IPS-11a (cell line): ENCODE measurements around the gene COLQ.

Experiments
- H3K4me3 ChIP-seq: one replicate; pipeline ENCODE4 v1.5.1; 2013; ENCODE audit warnings: low read depth, low read length, control low read depth

COLQ gene

DNA sequence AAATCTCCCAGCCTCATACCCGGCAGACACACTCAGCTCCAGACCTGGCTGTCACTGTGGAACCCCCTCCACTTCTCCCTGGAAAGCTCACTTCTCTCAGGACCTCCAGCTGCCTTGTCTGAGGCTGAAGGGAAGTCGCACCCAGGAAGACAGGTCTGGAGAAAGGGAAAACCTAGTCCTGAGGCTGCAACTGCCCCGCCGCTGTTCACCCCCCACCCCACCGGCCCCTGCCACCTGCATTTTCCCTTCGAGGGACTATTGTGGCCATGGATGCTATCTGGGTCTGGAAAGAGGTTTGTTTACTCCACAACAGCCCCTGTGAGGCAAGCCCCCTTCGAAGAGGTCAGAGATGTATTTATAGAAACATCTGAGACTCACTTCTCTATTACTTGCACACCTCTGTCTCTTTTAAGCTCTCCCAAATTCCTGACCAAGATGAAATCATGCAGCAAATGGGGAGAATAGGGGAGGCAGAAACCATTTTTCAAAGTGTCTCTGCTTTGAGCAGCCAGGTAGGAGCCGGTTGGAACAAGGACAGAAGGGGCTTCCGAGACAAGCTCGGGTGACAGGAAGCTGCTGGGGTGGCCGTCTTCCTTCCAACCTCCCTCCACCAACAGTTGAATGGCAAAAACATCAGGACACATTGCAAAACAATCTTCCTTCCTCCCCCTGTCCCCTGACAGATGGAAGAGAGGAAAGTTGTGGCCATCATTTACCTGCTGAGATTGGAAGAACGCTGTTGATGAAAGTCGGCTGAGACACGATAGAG is 518 bp downstream of the COLQ start:
- H3K4me3 ChIP-seq, result no peak overlapping the region

DNA sequence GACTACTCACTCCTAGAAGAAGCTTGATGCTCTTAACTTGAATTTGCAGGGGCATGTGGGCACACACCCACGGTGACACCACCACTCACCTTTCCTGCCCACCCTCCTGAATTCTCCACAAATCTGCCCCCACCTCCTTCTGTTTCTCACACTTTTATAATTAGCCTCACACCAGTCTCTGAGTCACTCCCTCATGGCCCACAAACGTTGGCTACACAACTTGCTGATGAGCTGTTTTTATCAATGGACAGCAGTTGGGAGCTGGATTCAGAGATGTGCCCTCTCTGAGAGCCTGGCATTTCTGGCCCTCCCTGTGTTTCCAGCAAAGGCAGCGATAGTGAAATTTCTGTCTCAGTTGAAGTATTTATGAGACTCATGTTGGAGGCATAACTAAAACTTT is 1.3 kb downstream of the COLQ start:
- no peak overlapping the region for H3K4me3 ChIP-seq

DNA sequence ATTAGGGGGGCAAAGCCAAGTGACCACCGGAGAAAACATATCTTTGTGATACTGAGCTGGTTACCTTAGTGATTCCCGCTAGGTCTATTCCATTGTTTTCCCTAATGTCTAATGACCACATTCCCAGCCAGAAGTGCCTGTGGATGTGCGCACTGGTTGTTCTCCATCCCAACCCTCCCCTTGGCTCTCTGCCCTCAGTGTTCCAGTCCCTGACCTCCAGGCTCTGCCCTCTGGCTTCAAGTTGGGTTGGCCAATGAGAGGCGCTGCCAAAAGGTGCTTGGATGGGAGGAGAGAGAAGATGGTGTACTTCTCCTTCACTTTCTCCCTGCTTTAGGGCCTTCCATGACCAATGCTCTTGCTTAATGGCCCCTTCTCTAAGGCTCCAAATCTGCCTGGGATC is 2.4 kb downstream of the COLQ start:
- no peak overlapping the region for H3K4me3 ChIP-seq

DNA sequence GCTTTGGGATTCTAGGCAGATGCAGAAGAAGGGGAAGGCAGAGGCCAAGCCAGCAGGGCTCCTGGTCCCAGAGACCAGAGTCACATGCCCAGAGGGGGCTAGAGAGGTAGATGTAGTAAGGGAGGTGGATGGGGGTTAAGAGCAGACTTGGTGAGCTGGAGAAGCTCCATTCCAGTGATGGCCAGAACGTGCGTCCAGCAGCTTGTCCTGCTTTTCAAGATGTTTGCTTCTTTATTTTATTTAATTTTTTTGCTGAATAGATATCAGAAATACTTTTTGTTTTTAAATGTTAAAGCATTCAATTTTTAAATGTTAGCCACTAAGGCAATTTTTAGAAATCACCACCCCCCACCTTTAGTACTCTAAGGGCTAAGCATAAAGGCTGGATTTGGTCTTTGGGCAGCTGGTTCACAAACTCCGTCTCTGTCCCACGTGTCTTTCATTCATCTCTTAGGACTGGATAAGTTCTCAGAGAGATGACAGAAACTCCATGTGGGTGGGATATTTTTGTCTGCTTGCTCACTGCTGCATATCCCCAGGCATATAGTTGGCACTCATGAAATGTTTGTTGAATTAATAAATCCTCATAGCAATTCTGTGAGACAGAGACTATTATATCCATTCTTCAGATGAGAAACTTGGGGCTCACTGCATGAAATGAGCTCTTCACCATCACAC is 6.7 kb downstream of the COLQ start:
- no peak overlapping the region for H3K4me3 ChIP-seq

DNA sequence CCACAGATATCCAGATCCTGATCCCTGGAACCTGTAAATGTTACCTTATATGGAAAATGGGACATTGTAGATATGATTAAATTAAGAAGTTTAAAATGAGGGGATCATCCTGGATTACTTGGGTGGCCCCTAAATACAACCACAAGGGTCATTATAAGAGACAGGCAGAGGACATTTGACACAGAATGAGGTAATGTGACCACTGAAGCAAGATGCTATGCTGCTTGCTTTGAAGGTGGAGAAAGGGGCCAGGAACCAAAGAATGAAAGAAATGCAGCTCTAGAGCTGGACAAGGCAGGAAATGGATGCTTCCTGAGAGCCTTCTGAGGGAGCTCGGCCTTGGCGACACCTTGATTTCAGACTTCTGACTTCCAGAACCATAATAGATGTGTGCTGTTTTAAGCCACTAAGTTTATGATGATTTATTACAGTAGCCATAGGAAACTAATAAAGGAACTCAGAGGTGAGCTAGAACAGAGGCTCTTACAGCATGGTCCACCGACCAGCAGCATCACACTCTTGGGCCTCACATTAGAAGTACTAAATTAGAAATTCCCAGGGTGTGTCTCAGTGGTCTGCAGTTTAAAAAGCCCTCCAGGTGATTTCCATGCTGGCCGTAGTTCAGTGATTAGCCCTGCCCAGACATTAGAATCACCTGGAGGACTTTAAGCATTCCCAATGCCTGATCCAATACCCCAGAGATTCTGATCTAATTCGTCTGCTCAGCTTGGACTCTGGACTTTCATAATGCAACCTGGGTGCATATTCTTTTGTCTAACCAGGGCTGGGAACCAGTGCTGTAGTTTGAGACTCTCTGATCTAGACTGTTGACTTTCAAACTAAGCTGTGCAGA is 7.5 kb downstream of the COLQ start:
- H3K4me3 ChIP-seq, result no peak overlapping the region

DNA sequence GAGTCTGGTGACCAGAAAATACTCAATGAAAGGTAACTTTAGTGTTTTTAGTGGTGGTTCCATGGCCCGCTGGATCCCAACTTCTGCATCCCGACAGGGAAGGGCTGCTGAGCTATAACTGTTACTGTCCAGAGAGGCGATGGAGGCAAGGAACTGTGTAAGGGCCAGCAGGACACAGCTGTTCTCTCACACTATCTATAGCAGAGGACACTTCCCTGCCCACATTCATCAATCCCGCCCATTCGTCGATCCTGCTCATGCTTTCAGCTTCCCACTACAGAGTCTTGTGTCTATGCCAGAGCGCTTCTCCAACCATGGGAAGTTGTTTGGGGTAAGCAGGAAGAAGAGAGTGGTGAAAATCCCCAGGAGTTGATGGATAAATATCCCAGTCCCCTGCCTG is 8.4 kb downstream of the COLQ start:
- H3K4me3 ChIP-seq, result no peak overlapping the region

DNA sequence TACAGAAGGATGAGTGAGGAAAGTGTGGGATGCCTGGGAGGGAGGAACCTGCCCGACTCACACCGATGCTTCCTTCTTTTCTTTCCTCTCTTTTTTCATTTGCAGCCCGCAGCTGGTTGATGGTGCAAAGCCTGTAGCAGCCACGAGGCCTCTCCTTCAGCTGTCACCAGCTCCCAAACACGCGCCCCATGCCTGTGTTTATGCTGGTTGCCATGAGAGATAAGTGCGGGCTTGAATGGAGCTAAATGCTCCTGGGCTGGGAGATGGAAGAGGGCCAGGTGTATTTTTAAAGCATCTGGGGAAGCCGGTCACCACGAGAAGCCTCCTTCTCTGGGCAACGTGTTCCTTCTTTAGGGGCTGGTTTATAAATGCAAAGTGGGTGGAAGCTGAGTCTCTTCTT is 9.3 kb downstream of the COLQ start:
- H3K4me3 ChIP-seq, result no peak overlapping the region

DNA sequence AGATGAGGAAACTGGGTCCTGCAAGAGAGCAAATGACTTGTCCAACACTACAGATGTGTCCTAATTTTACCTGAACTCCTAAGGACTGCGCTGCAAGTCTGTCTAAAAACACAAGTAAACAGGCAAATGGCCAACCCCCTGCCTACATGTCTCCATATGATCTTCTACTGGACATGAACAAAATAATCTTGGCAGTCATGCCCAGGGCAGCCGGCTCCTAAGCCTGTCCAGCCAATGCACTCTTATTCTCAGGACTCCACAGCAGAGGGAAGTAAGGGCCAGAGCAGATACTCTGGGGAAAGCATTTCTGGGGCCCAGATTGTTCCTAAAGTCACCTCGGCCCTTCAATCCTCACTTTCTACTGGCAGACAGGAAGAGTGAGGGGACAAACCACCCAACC is 10.3 kb downstream of the COLQ start:
- H3K4me3 ChIP-seq, result no peak overlapping the region

DNA sequence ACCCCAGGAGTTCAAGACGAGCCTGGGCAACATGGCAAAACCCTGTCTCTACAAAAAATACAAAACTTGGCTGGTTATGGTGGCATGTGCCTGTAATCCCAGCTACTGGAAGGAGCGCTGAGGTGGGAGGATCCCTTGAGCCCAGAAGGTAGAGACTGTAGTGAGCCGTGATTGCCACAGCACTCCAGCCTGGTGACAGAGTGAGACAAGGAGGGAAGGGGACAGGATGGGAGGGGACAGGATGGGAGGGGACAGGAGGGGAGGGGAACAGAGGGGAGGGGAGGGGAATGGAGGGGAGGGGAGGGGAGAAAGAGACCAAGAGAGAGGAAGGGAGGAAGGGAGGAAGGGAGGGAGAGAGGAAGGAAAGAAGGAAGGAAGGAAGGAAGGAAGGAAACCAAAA is 11.0 kb downstream of the COLQ start:
- no peak overlapping the region for H3K4me3 ChIP-seq

DNA sequence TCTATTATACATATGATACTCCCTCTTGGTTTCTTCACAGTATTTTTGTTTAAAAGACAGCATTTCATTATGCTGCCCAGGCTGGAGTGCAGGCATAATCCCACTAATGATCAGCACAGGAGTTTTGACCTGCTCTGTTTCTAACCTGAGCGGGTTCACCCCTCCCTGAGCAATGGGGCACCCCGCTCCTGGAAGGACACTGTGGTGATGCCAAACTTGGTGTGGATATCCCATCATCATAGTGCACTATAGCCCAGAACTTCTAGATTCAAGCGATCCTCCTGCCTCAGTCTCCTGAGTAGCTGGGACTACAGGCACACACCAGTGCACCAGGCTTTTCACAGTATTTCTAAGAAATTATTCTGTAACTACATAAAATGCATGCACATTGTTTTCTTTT is 14.9 kb downstream of the COLQ start:
- H3K4me3 ChIP-seq, result no peak overlapping the region

DNA sequence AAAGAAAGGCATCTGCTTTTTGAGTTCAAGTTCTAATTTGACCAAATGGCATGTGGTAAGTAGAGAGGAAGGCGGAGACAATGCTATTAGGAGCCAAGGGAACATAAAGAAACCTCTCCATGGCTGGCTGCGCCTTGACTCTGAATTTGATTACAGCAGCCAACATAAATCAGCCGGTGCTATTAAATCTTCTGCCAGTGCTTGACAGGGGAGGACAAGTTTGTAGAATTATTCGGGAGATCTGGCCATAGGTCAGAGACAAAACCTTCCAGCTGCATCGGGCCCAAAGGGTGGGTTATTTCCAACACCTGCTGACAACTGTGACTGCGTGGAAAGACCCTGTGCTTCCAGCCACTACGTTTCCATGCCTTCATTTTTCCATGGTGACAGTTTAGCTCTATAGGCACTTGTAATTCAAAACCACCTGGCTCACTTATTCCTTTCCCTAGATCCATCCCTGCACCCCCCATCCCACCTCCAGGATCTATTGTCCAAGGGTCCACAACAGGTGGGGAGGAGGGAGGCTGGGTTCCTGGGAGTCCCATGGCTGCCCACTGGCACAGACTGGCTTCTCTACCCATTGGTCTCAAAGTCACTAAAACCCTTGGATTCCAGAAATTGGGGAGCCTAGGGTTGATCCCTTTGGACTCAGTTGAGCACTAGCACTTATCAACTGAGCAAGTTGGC is 15.9 kb downstream of the COLQ start:
- H3K4me3 ChIP-seq, result no peak overlapping the region

DNA sequence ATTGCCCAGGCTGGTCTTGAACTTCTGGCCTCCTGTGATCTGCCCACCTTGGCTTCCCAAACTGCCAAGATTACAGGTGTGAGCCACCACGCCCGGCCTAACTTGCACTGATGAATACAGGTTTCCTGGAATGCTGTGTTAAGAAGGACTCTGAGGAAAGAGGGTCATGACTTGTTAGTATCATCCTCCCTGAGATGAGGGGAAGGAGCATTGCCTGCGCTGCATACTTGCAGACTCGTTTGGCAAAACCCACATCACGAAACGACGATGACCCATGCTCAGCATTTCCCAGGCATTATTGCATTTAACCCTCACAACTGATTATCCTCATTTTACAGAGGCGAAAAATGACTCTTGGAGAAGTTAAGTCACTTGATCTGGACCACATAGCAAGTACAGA is 18.9 kb downstream of the COLQ start:
- H3K4me3 ChIP-seq, result no peak overlapping the region

DNA sequence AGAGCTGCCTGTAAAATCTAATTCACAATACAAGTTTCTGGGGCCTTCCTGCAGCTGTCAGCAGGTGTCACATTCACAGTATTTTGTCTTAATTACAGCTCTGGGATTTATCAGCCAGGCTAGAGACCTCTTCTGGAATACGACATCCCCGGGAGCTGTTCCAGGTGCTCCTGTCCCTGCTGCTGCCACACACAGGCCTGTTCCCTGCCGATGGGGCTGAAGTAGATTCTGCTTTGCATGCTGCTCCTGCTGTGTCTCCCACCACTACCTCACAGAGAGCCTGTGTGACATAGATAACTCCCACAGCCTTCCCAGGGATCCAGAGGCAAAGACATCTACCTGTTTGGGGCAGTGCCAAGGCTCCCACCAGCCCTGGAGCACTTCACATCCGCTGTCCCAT is 20.4 kb downstream of the COLQ start:
- H3K4me3 ChIP-seq, result no peak overlapping the region

DNA sequence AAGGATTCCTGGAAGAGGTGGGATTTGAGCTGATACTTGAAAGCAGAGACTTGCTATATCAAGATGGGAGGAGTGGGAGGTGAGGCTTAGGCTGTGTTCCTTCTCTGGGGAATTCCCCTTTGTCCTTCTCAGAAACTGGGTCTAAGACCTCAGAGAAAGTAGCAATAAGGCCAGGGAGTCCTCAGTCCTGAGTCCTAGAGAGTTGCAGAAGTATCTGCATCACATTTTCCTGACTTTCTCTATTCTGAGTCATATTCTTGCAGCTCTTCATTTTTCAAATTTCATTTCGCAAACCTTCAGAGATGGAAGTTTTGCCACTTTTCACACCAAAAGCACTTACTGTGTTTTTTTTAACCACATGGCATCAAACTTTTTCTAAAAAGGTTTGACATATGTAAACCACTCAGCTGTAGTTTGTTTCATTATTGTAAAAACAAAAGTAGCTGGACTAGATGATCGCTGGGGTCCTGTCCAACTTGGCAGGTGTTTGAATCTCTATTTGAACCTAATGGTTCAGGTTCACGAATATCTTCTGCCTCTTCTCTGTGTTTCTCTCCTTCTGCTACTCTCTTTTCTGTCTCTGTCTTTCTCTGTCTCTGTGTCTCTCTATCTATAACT is 21.3 kb downstream of the COLQ start:
- no peak overlapping the region for H3K4me3 ChIP-seq

DNA sequence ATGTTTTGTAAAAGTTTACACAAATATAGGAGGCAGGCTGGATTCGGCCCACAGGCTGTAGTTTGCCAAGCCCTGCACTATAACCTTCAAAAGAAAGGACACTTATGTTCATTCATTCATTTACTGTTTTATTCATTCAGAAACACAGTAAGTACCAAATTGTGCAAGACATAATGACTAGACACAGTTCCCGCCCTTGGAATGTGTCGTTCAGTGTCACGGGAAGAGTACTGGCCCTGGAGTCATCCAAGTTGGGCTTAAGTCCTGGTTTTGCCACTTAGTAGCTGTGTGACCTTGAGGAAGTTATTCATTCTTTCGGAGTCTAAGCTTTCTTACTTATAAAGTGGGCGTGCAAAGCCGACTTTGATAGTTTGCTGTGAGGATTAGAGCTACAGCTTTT is 22.0 kb downstream of the COLQ start:
- no peak overlapping the region for H3K4me3 ChIP-seq

DNA sequence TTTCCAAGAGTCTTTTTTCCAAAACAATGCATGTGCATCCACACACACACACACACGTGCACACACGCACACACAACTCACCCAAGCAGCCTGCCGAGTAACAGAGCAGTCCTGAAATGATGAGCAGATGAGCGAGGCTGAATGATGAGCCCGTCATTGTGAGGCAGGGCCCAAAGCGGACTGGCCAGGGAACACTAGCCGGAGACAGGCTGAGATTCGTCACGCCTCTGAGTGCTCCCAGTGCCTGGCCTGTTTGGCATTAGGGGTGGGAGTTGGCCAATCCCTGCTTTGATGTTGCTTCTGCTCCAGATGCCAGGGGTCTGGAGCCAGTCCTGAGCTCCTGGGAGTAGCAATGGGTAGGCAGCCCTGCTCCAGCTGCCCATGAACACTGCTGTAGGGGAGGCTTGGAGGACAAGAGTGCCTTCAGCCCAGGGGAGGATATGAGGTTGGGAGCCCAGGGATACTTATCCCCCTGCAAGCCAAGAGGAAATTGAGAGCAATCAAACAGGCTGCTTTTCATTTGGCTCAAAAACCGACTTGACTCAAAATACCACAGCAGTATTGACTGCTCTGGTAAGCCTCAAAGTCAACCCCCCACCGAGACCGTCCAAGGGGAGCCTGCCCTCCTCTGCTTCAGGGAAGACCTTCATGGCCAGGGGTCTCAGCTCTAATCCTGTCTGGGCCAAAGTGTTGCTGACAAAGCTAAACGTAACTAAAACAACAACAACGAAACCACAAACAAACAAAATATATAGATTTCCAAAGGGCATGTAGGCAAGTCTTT is 22.9 kb downstream of the COLQ start:
- no peak overlapping the region for H3K4me3 ChIP-seq

DNA sequence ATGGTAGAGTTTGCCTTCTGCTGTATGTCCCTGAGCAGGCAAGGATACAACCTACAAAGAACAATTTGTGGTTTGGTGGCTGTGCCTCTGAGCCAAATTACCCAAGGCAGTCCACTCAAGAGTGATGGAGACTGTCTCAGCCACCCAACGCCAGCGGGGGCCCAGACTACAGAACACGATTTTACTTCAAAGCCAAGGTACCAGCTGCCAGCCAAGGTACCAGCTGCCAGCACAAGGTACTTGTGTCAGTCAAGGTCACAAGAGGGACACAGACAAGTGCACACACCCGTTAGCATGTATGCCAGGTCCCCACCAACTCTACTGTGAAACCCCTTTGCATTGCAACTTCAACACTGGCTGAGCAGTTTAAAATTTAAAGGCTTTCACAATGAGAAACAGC is 23.5 kb downstream of the COLQ start:
- H3K4me3 ChIP-seq, result no peak overlapping the region

DNA sequence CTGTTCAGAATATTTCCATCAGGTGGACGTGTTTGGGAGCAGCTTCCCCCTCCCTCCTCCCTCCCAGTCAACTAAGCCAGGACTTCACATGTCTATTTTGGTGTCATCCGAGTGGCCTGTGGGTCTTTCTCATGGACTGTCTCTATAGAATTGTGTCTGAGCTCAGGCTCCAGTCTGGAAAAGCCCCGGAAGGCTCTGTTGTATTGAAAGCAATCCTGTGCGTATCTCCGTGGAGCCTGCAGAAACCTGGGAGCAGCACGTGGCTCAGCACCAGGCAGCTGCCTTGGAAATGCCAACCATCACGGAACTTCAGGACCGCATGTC is 25.2 kb downstream of the COLQ start:
- H3K4me3 ChIP-seq, result no peak overlapping the region

DNA sequence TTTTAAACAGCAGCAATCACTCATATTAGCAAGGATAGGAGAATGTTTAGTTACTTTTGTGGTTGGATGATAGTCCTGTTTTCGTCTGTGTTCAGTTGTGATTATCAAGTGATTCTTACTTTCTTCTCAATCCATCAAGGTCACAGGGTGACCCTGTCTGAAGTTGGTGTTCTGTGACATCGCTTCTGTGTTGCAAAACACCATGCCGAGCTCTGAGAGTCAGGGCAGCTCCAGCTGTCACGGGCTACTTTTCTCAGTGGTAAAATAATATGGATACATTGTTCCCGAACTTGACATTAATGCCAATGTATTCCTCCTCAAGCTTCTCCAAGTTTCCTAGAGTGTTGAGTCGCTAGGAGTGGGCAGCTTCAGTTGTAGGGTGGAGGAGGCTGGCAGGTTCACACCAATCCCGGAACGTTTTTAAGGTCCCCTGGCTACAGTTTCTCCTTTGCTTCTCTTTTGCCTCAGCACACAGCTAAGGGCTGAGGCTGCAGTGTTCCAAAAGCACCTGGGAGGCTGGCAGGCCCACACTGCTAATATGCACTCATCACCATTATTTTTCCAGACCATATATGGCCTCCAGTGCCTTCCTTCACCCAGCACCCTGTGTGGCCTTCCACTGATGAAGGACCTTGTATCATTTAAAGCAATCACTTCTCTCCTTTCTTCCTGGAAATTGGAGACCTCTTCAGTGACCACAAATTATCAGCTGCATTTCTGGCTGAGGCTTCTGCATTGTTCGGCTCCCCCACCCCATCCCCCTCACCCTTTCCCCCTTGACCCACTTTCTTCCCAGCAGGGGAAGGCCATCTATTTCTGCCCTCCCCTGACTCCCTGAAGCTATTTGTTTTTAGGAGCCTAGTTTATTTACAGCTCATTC is 25.8 kb downstream of the COLQ start:
- H3K4me3 ChIP-seq, result no peak overlapping the region
